ENCODE results near the gene ADIPOR2.

- TF ChIP-seq, protein P1, sequence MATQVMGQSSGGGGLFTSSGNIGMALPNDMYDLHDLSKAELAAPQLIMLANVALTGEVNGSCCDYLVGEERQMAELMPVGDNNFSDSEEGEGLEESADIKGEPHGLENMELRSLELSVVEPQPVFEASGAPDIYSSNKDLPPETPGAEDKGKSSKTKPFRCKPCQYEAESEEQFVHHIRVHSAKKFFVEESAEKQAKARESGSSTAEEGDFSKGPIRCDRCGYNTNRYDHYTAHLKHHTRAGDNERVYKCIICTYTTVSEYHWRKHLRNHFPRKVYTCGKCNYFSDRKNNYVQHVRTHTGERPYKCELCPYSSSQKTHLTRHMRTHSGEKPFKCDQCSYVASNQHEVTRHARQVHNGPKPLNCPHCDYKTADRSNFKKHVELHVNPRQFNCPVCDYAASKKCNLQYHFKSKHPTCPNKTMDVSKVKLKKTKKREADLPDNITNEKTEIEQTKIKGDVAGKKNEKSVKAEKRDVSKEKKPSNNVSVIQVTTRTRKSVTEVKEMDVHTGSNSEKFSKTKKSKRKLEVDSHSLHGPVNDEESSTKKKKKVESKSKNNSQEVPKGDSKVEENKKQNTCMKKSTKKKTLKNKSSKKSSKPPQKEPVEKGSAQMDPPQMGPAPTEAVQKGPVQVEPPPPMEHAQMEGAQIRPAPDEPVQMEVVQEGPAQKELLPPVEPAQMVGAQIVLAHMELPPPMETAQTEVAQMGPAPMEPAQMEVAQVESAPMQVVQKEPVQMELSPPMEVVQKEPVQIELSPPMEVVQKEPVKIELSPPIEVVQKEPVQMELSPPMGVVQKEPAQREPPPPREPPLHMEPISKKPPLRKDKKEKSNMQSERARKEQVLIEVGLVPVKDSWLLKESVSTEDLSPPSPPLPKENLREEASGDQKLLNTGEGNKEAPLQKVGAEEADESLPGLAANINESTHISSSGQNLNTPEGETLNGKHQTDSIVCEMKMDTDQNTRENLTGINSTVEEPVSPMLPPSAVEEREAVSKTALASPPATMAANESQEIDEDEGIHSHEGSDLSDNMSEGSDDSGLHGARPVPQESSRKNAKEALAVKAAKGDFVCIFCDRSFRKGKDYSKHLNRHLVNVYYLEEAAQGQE (IDR thresholded peaks at IDR 0.05; ENCODE audit: low read depth): no peak
- no peak for TF ChIP-seq ZBTB7A (IDR thresholded peaks at IDR 0.05; ENCODE audit: low read depth)
Measured at GRCh38 chr12:1657688-1658087, 33.2 kb upstream of the ADIPOR2 start.
